ENCODE data around the gene EPSTI1.
"Not testable (repeated sequence)": the region's sequence is repeated elsewhere in the genome, so short reads cannot be mapped to it uniquely, and the experiment has no call there.

EPSTI1 gene, protein sequence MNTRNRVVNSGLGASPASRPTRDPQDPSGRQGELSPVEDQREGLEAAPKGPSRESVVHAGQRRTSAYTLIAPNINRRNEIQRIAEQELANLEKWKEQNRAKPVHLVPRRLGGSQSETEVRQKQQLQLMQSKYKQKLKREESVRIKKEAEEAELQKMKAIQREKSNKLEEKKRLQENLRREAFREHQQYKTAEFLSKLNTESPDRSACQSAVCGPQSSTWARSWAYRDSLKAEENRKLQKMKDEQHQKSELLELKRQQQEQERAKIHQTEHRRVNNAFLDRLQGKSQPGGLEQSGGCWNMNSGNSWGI

DNA sequence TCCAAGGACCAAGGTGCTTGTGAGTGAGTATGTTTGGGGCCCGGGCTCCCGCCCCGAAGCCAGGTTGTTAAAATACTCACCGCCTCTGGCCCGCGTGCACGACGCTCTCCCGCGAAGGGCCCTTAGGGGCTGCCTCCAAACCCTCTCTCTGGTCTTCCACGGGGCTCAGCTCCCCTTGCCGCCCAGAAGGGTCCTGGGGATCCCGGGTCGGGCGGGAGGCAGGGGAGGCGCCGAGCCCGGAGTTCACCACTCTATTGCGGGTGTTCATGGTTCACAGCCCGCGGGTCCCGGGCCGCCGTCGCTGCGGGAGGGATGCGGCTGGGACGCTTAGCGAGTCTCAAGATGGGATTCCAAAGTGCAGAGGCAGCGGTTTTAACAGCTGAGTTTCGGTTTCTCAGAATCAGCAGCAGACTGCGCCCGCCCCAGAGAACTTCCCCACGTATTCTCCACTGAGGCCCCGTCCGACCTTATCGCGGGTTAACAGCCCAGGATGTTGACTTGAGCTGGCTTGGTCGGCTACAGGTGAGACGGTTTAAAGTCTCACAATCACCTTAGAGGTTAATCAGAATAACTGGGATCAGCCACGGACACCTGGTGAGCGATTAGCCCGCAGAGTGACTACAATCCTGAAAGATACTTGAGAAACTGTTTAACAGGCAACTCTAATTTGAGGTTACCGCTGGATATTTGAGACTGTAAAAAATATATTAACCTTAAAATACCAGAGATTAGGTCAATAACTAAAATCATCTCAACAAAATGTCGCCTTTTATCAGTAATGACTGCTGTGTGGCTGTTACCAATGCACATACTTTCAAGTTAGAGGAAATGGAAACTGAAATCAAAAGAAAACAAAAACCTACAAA, at the start of gene EPSTI1:
Gene EPSTI1 (minus strand): TSS at position 344 of the 866 bp plus-strand sequence. CDS start 76 bp downstream, at position 268.
- peak; percentile 79 for DNase-seq

GRCh38 chr13:43041369-43041921, 49.4 kb upstream of the EPSTI1 start:
- no peak for DNase-seq

- DNase-seq, result not testable (repeated sequence)
Measured at GRCh38 chr13:43040581-43041368, 48.7 kb upstream of the EPSTI1 start.

DNA sequence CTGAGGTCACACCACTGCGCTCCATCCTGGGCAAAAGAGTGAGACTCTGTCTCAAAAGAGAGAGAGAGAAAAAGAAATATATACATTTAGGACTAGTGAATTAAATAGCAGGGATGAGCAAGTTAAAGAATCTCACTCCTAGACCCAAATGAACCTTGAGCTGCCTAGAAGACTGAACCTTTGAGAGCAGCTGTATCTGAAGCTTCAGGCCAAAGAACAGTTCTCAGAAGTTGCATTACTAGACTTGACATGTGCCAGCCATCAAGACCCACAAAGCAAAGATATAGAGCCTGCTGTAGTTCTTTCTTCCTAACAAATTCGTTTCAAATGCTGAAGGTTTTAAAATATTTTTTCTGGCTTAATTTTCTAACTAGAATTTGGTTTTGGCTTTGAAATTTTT, 47.9 kb upstream of the EPSTI1 start:
- DNase-seq, result no peak

DNA sequence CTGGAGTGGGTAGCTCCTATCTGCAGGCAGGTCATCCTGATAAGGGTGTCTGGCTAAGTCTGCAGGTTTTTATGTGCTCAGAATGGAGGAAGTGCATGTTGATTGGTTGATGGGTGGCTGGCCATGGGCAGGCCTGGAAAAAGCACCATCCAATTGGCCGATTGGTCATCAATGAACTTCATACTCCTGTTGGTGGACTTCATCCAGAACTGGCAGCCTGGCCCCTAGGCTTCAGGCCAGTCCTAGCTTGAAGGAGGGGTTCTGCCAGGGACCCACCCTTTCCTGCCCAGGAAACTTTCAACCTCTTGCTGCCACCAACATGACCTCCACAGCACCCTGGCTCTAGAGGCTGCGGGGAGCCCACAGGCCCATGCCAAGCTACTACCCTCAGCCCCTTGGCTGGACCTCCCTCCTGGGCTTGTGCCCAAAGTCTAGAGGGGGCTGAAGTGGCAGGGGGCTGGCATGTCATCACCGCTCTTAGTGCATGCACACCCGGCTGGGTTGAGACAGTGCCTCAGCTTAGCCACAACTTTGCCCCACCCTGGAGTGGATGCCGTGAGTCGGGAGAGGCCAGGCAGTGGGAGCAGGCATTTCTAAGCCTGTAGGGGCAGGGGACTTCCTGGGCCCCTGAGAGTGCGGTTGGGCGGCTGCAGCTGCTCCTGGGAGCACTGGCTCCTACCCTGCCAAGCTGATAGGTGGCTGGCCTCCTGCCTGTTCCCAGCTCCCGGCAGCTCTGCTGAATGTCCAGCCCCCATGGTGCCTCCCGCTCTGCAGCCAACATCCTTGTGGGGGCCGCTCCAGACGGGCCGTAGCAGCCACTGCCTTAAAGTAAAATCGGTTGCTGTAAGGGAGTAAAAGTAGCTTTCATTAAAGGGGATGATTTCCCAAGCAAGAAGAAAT, 44.6 kb upstream of the EPSTI1 start:
- no peak for DNase-seq

DNA sequence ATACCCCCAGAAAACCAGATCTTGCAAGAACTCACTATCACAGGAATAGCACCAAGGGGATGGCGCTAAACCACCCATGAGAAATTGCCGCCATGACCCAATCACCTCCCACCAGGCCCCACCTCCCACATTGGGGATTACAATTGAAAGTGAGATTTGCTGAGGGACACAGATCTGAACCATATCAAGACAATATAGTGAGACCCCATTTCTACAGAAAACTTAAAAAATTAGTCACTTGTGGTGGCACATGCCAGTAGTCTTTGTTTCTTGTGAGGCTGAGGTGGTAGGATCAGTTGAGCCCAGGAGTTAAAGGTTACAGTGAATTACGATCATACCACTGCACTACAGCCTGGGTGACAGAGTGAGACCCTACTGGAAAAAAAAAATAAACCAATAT, 41.0 kb upstream of the EPSTI1 start:
- no peak for DNase-seq

GRCh38 chr13:43031881-43032280, 39.8 kb upstream of the EPSTI1 start:
- DNase-seq, result no peak

- peak; percentile 28 for DNase-seq
Measured at GRCh38 chr13:43030548-43030947, 38.5 kb upstream of the EPSTI1 start.

DNA sequence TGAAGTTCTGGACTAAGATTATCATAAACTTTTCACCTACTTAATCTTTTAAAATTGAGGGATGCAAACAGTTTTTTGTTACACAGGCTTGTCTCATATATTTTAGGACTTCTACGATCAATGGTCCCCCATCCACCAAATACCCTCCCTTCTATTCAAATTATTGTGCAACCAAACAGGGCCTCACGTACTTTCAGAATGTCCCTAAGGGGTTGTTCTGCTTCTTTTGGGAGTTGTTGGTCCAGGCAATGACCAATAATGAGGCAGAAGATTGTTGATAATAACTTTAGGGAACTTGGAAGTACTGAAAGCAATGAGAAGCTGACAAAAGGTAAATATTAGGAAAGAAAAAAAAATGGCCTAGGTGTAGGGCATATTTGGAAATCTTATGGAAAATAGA, 34.2 kb upstream of the EPSTI1 start:
- no peak for DNase-seq

- peak; percentile 90 for DNase-seq
Measured at GRCh38 chr13:43023289-43023963, 31.4 kb upstream of the EPSTI1 start, which contains the start of gene DNAJC15. Gene DNAJC15, plus strand, starts transcription at chr13:43023586. Its CDS starts 41 bp downstream, at chr13:43023627.

GRCh38 chr13:43022934-43023288, 30.9 kb upstream of the EPSTI1 start:
- no peak for DNase-seq

GRCh38 chr13:43021926-43022670, 30.1 kb upstream of the EPSTI1 start:
- peak; percentile 87 for DNase-seq

- DNase-seq, result no peak
Measured at GRCh38 chr13:43020794-43021193, 28.8 kb upstream of the EPSTI1 start.

DNA sequence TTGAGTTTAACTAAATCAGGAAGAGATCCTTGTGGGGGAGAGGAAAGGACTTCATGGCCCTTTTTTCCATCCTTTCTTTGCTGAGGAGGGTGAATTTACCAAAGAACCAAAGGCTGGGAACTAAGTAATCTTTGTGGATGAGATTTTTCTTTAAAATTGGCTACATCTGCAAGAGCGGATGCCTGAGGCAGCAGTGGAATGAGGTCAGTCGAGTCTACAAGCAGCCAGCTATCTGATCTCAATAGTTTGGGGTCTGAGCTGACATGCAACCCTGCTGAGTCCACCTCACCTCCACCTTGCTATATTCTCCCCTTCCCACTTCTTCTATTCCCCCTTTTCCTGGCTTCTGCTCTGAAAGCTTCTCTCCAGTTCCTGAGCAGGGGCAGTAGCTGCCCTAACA, 27.8 kb upstream of the EPSTI1 start:
- peak; percentile 35 for DNase-seq

- DNase-seq, result no peak
Measured at GRCh38 chr13:43016226-43016625, 24.2 kb upstream of the EPSTI1 start.

- no peak for DNase-seq
Measured at GRCh38 chr13:43014162-43014561, 22.1 kb upstream of the EPSTI1 start.

GRCh38 chr13:43009506-43009905, 17.5 kb upstream of the EPSTI1 start:
- DNase-seq, result peak; percentile 70

DNA sequence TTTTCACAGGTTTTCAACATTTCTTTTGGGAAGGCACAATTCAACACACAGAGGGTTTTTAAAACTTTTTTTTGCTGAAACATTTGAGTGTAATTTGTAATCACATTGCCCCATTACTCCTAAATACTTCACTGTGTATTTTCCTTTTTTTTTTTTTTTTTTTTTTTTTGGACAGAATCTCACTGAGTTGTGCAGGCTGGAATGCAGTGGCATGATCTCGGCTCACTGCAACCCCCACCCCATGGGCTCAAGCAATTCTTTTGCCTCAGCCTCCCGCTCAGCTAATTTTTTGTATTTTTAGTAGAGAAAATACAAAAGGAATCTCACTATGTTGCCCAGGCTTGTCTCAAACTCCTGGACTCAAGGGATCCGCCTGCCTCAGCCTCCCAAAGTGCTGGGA, 16.6 kb upstream of the EPSTI1 start:
- DNase-seq, result peak; percentile 74

- peak; percentile 88 for DNase-seq
Measured at GRCh38 chr13:43006893-43007631, 15.0 kb upstream of the EPSTI1 start.

Measured in fibroblast of skin of right biceps (primary cell).